GM19351 (cell line): ENCODE results near the gene STK16.
"Not testable (repeated sequence)": the region's sequence is repeated elsewhere in the genome, so short reads cannot be mapped to it uniquely, and the experiment has no call there.

Source experiments
- ATAC-seq: cut with Tn5 transposase; IDR thresholded peaks from one replicate; pipeline ENCODE4 v1.9.1; 2021; ENCODE audit warnings: mild to moderate bottlenecking, moderate library complexity; ENCODE audit not compliant: unreplicated experiment

Gene STK16

GRCh38 chr2:219243291-219243761, 2.0 kb upstream of the STK16 start:
- no peak for ATAC-seq

- ATAC-seq = no peak
Observed at GRCh38 chr2:219244789-219245147, 511 bp upstream of the STK16 start.

GRCh38 chr2:219245899-219246230, 586 bp downstream of the STK16 start:
- no peak for ATAC-seq

- no peak for ATAC-seq
Observed at GRCh38 chr2:219246559-219246958, 1.3 kb downstream of the STK16 start.

GRCh38 chr2:219247678-219248642, 2.7 kb downstream of the STK16 start:
- no peak for ATAC-seq

- ATAC-seq = no peak
Observed at GRCh38 chr2:219248845-219249202, 3.5 kb downstream of the STK16 start.

GRCh38 chr2:219249203-219249980, 4.1 kb downstream of the STK16 start:
- no peak for ATAC-seq

GRCh38 chr2:219250049-219250781, 4.9 kb downstream of the STK16 start:
- ATAC-seq = no peak

GRCh38 chr2:219251656-219252055, 6.4 kb downstream of the STK16 start:
- ATAC-seq = no peak

GRCh38 chr2:219252084-219252483, 6.8 kb downstream of the STK16 start:
- no peak for ATAC-seq

GRCh38 chr2:219252570-219252899, 7.3 kb downstream of the STK16 start:
- ATAC-seq = no peak

GRCh38 chr2:219252900-219253752, 7.8 kb downstream of the STK16 start, which contains the start of gene TUBA4B:
TSS of gene TUBA4B (plus strand) at chr2:219253243. CDS start at chr2:219253408, 165 bp downstream.
- ATAC-seq = peak; percentile 20

GRCh38 chr2:219253753-219254589, 8.7 kb downstream of the STK16 start, which contains the start of gene TUBA4A:
TSS of gene TUBA4A (minus strand) at chr2:219253918. CDS start at chr2:219253858, 60 bp downstream.
- peak; percentile 56 for ATAC-seq

GRCh38 chr2:219254590-219255201, 9.4 kb downstream of the STK16 start:
- ATAC-seq = peak; percentile 32

- not testable (repeated sequence) for ATAC-seq
Observed at GRCh38 chr2:219258942-219259341, 13.7 kb downstream of the STK16 start.

- no peak for ATAC-seq
Observed at GRCh38 chr2:219261024-219261855, 16.0 kb downstream of the STK16 start.

- ATAC-seq = no peak
Observed at GRCh38 chr2:219266232-219266631, 21.0 kb downstream of the STK16 start.

- ATAC-seq = no peak
Observed at GRCh38 chr2:219266886-219267285, 21.6 kb downstream of the STK16 start.
